ENCODE data around the gene SLC25A40.
"Not testable (repeated sequence)": the region's sequence is repeated elsewhere in the genome, so short reads cannot be mapped to it uniquely, and the experiment has no call there.

DNA sequence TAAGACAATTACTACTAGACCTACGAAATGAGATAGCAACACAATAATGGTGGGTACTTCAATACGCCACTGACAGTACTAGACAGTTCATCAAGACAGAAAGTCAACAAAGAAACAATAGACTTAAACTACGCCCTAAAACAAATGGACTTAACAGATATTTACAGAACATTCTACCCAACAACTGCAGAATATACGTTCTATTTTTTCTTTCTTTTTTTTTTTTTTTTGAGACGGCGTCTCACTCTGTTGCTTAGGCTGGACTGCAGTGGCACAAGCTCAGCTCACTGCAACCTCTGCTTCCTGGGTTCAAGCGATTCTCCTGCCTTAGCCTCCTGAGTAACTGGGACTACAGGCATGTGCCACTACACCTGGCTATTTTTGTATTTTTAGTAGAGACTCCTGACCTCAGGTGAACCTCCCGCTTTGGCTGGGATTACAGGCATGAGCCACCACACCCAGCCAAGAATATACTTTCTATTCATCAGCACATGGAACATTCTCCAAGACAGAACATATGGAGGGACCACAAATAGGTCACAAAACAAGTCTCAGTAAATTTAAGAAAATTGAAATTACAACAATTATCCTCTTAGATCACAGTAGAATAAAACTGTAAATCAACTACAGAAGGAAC lies 46.7 kb upstream of the SLC25A40 start:
- TF ChIP-seq, protein P1, sequence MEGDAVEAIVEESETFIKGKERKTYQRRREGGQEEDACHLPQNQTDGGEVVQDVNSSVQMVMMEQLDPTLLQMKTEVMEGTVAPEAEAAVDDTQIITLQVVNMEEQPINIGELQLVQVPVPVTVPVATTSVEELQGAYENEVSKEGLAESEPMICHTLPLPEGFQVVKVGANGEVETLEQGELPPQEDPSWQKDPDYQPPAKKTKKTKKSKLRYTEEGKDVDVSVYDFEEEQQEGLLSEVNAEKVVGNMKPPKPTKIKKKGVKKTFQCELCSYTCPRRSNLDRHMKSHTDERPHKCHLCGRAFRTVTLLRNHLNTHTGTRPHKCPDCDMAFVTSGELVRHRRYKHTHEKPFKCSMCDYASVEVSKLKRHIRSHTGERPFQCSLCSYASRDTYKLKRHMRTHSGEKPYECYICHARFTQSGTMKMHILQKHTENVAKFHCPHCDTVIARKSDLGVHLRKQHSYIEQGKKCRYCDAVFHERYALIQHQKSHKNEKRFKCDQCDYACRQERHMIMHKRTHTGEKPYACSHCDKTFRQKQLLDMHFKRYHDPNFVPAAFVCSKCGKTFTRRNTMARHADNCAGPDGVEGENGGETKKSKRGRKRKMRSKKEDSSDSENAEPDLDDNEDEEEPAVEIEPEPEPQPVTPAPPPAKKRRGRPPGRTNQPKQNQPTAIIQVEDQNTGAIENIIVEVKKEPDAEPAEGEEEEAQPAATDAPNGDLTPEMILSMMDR (IDR thresholded peaks at IDR 0.05), result not testable (repeated sequence)
- not testable (repeated sequence) for TF ChIP-seq POLR2A (IDR thresholded peaks at IDR 0.05)
